Activated naive CD4-positive, alpha-beta T cell treated with anti-CD3 and anti-CD28 coated beads, Interleukin-2, amount 50 U/mL, for 24 hours (primary cell): Measurements from ENCODE around the gene PRKCE.

ENCODE experiments used
- H3K27ac Mint-ChIP-seq: one replicate; pipeline ENCODE4 v1.8.0; 2021; ENCODE audit warnings: mild to moderate bottlenecking, mixed read lengths
- H3K27me3 Mint-ChIP-seq: one replicate; pipeline ENCODE4 v1.8.0; 2021; ENCODE audit warnings: mixed read lengths
- H3K36me3 Mint-ChIP-seq: one replicate; pipeline ENCODE4 v1.8.0; 2021; ENCODE audit warnings: mixed read lengths
- H3K4me1 Mint-ChIP-seq: one replicate; pipeline ENCODE4 v1.8.0; 2021; ENCODE audit warnings: mixed read lengths
- H3K4me3 Mint-ChIP-seq: one replicate; pipeline ENCODE4 v1.8.0; 2021; ENCODE audit warnings: mild to moderate bottlenecking, mixed read lengths
- H3K9me3 Mint-ChIP-seq: one replicate; pipeline ENCODE4 v1.8.0; 2021; ENCODE audit warnings: mixed read lengths

Gene PRKCE

GRCh38 chr2:45754131-45755010 lies 102.9 kb downstream of the PRKCE start:
- H3K4me1 Mint-ChIP-seq: peaks cover 10% of the 10 kb centered on the region
- H3K27ac Mint-ChIP-seq: no peak overlapping the region
- no peaks in the 10 kb centered on the region for H3K9me3 Mint-ChIP-seq
- no peaks in the 10 kb centered on the region for H3K36me3 Mint-ChIP-seq
- no peak overlapping the region for H3K4me3 Mint-ChIP-seq
- no peaks in the 10 kb centered on the region for H3K27me3 Mint-ChIP-seq

GRCh38 chr2:45755585-45756335 lies 104.3 kb downstream of the PRKCE start:
- Mint-ChIP-seq H3K9me3 (no peaks in the 10 kb centered on the region), H3K27me3 (no peaks in the 10 kb centered on the region), H3K27ac (no peak overlapping the region), H3K36me3 (no peaks in the 10 kb centered on the region), H3K4me1 (no peaks in the 10 kb centered on the region), H3K4me3 (no peak overlapping the region)

- Mint-ChIP-seq H3K27ac (no peak overlapping the region), H3K9me3 (no peaks in the 10 kb centered on the region), H3K36me3 (no peaks in the 10 kb centered on the region), H3K4me1 (no peaks in the 10 kb centered on the region), H3K27me3 (no peaks in the 10 kb centered on the region), H3K4me3 (no peak overlapping the region)
Observed at GRCh38 chr2:45758018-45758417, 106.5 kb downstream of the PRKCE start.

- Mint-ChIP-seq H3K27ac (no peak overlapping the region), H3K4me1 (no peaks in the 10 kb centered on the region), H3K9me3 (no peaks in the 10 kb centered on the region), H3K27me3 (no peaks in the 10 kb centered on the region), H3K4me3 (no peak overlapping the region), H3K36me3 (no peaks in the 10 kb centered on the region)
Observed at GRCh38 chr2:45759310-45759851, 107.9 kb downstream of the PRKCE start.

GRCh38 chr2:45761635-45762034 lies 110.2 kb downstream of the PRKCE start:
- Mint-ChIP-seq H3K4me1 (no peaks in the 10 kb centered on the region), H3K4me3 (no peak overlapping the region), H3K9me3 (no peaks in the 10 kb centered on the region), H3K27me3 (no peaks in the 10 kb centered on the region), H3K36me3 (no peaks in the 10 kb centered on the region), H3K27ac (no peak overlapping the region)

DNA sequence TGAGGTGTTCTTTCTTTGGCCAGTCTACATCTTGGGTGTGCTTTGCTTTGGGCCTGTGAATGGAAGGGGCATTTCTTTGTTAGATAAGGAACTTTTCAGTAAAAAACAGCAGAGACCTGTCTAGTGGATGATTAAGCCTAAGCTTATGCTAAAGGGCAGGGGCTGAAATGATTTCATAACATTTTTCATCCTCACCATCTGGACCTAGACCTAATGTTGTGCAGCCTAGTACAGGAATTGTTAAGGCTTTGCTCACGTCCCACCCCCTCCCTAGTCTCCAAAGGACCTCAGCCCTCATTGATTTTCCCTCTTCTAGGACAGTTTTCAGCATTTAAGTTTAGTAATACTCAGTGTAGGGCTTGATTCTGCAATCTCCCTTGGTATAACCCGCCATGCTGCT lies 111.8 kb downstream of the PRKCE start:
- no peak overlapping the region for H3K4me3 Mint-ChIP-seq
- no peak overlapping the region for H3K27ac Mint-ChIP-seq
- no peaks in the 10 kb centered on the region for H3K4me1 Mint-ChIP-seq
- H3K9me3 Mint-ChIP-seq: no peaks in the 10 kb centered on the region
- H3K36me3 Mint-ChIP-seq: no peaks in the 10 kb centered on the region
- no peaks in the 10 kb centered on the region for H3K27me3 Mint-ChIP-seq

DNA sequence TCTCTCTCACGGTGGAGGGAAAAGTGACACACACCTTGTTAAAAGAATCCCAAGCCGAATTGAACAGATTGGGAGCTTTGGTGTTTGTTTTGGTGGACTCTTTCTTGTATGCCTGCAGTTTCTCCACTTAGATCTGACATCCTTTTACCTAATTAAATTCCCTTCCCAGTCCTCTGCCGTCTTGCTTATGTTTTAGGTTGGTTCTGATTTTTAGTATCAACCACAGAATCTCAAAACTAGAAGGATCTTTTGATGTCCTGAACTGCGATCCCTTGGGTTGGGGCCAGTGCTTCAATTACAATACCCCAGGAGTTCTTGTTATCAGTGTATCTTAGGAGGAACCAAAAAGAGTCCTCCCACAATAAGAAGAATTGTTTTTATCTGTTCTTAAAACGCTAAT lies 112.3 kb downstream of the PRKCE start:
- Mint-ChIP-seq H3K9me3 (no peaks in the 10 kb centered on the region), H3K4me1 (no peaks in the 10 kb centered on the region), H3K27me3 (no peaks in the 10 kb centered on the region), H3K36me3 (no peaks in the 10 kb centered on the region), H3K4me3 (no peak overlapping the region), H3K27ac (no peak overlapping the region)

- Mint-ChIP-seq H3K9me3 (no peaks in the 10 kb centered on the region), H3K27me3 (no peaks in the 10 kb centered on the region), H3K4me1 (no peaks in the 10 kb centered on the region), H3K4me3 (no peak overlapping the region), H3K36me3 (no peaks in the 10 kb centered on the region), H3K27ac (no peak overlapping the region)
Observed at GRCh38 chr2:45765007-45765727, 113.7 kb downstream of the PRKCE start.

GRCh38 chr2:45765728-45766254 lies 114.3 kb downstream of the PRKCE start:
- H3K27me3 Mint-ChIP-seq: no peaks in the 10 kb centered on the region

GRCh38 chr2:45768208-45768607 lies 116.7 kb downstream of the PRKCE start:
- Mint-ChIP-seq H3K9me3 (no peaks in the 10 kb centered on the region), H3K4me1 (no peaks in the 10 kb centered on the region)

More at GRCh38 chr2:45765728-45766254, 114.3 kb downstream of the PRKCE start:
- no peaks in the 10 kb centered on the region for H3K9me3 Mint-ChIP-seq
- H3K4me1 Mint-ChIP-seq: no peaks in the 10 kb centered on the region
- H3K4me3 Mint-ChIP-seq: no peak overlapping the region
- no peak overlapping the region for H3K27ac Mint-ChIP-seq
- H3K36me3 Mint-ChIP-seq: no peaks in the 10 kb centered on the region

DNA sequence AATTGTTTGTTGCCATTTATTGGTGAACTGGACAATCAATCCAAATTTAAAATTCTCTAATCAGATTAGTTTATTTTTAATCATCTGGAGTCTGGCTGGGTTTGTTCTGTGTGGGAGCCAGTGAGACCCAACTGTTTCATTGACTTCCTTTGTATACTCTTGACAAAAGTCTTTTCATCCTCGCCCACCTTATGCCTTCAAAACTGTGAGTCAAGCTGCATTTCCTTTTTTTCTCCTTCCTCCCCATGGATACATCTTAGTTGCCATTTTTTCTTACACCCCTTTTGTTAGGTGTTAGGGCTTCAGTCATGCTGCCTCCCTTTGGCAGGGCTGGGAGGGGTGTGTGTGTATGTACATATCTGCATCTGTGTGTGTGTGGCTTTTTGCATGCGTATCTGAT lies 117.6 kb downstream of the PRKCE start:
- Mint-ChIP-seq H3K36me3 (no peaks in the 10 kb centered on the region), H3K4me3 (no peak overlapping the region), H3K27ac (no peak overlapping the region), H3K9me3 (no peaks in the 10 kb centered on the region), H3K4me1 (no peaks in the 10 kb centered on the region), H3K27me3 (no peaks in the 10 kb centered on the region)

More at GRCh38 chr2:45768208-45768607, 116.7 kb downstream of the PRKCE start:
- Mint-ChIP-seq H3K36me3 (no peaks in the 10 kb centered on the region), H3K27ac (no peak overlapping the region), H3K4me3 (no peak overlapping the region), H3K27me3 (no peaks in the 10 kb centered on the region)

DNA sequence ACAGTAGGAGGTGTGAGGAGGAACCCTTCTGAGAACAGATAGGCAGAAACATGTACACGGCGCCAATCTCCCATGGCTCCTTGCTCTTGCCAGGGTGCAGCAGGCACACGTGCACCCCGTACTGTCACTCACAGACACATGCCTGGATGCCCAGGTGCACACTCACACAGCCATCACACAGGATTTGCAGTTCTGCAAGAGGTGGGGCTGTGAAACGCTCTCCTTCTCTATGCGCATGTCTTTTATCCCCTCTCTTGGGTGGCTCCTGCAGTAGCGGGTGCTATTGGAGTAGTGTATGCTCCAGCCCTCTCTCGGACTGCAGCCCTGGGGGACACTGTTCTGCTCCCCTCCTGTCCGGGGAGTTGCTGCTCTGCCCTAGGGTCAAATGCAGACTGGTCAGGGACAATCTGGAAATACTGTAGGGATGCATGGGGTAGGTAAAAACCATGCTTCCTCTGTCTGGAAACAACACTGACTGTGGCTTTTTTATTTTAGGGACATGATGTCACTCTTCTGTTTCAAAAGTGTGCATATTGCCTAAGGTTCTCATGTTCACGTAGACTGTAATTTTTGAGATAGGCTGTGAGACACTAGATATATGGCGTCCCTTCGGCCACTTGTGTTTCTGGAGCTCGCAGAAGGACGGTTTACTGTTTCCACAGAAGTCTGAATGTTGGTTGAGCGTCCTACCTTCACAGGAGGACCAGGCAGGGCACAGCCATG lies 118.5 kb downstream of the PRKCE start:
- Mint-ChIP-seq H3K4me1 (no peaks in the 10 kb centered on the region), H3K27ac (no peak overlapping the region), H3K4me3 (no peak overlapping the region), H3K36me3 (no peaks in the 10 kb centered on the region), H3K9me3 (no peaks in the 10 kb centered on the region), H3K27me3 (no peaks in the 10 kb centered on the region)

DNA sequence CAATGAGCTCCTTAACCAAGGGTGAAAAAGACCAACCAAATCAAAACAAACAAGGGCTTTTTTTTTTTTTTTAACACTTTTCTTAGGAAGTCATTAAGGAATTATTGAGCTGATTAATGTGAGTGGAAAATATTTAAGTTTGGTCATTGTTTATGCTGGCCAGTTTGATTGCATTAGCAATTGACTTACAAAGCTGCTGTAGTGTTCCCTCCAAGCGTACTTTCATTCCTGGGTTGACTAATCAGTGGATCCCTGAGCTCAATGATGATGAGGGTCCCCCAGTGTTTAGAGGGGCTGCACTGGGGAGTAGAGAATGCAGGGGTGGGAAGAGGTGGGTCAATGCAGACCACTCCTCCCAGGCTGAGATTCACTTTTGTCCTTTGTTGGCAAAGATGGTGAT lies 119.3 kb downstream of the PRKCE start:
- Mint-ChIP-seq H3K27ac (no peak overlapping the region), H3K27me3 (no peaks in the 10 kb centered on the region), H3K4me1 (no peaks in the 10 kb centered on the region), H3K9me3 (no peaks in the 10 kb centered on the region), H3K36me3 (no peaks in the 10 kb centered on the region), H3K4me3 (no peak overlapping the region)

GRCh38 chr2:45771261-45771660 lies 119.8 kb downstream of the PRKCE start:
- Mint-ChIP-seq H3K9me3 (no peaks in the 10 kb centered on the region), H3K27me3 (no peaks in the 10 kb centered on the region), H3K27ac (no peak overlapping the region), H3K36me3 (no peaks in the 10 kb centered on the region), H3K4me3 (no peak overlapping the region), H3K4me1 (no peaks in the 10 kb centered on the region)

GRCh38 chr2:45772038-45772437 lies 120.6 kb downstream of the PRKCE start:
- H3K27me3 Mint-ChIP-seq: no peaks in the 10 kb centered on the region
- peak overlapping the region; percentile 18 for H3K27ac Mint-ChIP-seq
- no peaks in the 10 kb centered on the region for H3K9me3 Mint-ChIP-seq
- no peak overlapping the region for H3K4me3 Mint-ChIP-seq
- no peaks in the 10 kb centered on the region for H3K4me1 Mint-ChIP-seq
- H3K36me3 Mint-ChIP-seq: no peaks in the 10 kb centered on the region
